ENCODE results near the gene MAP2.

GRCh38 chr2:209468846-209469245 lies 45.0 kb downstream of the MAP2 start:
- TF ChIP-seq CTCF (conservative IDR thresholded peaks at IDR 0.05) (no peak), EZH2 (IDR thresholded peaks at IDR 0.05; ENCODE audit: low read depth) (no peak)

Data from PC-9 (cell line).